Loucy (cell line): Measurements from ENCODE around the gene GSTT2.

Experiments
- H2AFZ ChIP-seq: fragments of 200-600 bp; sonication (generic); 2 replicates; pipeline ENCODE4 v1.6.0; 2016; ENCODE audit warnings: antibody characterized with exemption, mild to moderate bottlenecking, low read length, moderate library complexity
- H3F3A ChIP-seq: fragments of 200-600 bp; 2 replicates; pipeline ENCODE4 v1.6.0; 2016; ENCODE audit warnings: antibody characterized with exemption, low read depth, mild to moderate bottlenecking
- H3K27me3 ChIP-seq: fragments of 200-600 bp; sonication (generic); 2 replicates; pipeline ENCODE4 v1.6.1; 2014; ENCODE audit warnings: low read length, mild to moderate bottlenecking; ENCODE audit not compliant: insufficient read depth, poor library complexity, severe bottlenecking
- H3K36me3 ChIP-seq: fragments of 200-600 bp; sonication (generic); 2 replicates; pipeline ENCODE4 v1.6.1; 2016; ENCODE audit warnings: low read length; ENCODE audit not compliant: insufficient read depth
- H3K4me1 ChIP-seq: fragments of 200-600 bp; sonication (generic); 2 replicates; pipeline ENCODE4 v1.5.1; 2014; ENCODE audit warnings: low read length, mild to moderate bottlenecking; ENCODE audit not compliant: insufficient read depth, poor library complexity, severe bottlenecking
- H3K4me2 ChIP-seq: fragments of 200-600 bp; sonication (generic); 2 replicates; pipeline ENCODE4 v1.6.0; 2014; ENCODE audit warnings: antibody characterized with exemption, low read length, low read depth, mild to moderate bottlenecking; ENCODE audit not compliant: poor library complexity, severe bottlenecking
- H3K4me3 ChIP-seq: fragments of 200-600 bp; sonication (generic); 2 replicates; pipeline ENCODE4 v1.5.1; 2014; ENCODE audit warnings: low read length, mild to moderate bottlenecking, mixed read lengths; ENCODE audit not compliant: poor library complexity, severe bottlenecking
- H3K79me2 ChIP-seq: fragments of 200-600 bp; sonication (generic); 2 replicates; pipeline ENCODE4 v1.6.1; 2014; ENCODE audit warnings: low read length; ENCODE audit not compliant: insufficient read depth
- H3K9ac ChIP-seq: fragments of 200-600 bp; sonication (generic); 2 replicates; pipeline ENCODE4 v1.6.0; 2014; ENCODE audit warnings: mild to moderate bottlenecking, low read depth, low read length, moderate library complexity; ENCODE audit not compliant: poor library complexity, severe bottlenecking
- H3K9me2 ChIP-seq: fragments of 200-600 bp; sonication (generic); replicated peaks from 2 replicates; pipeline ENCODE4 v1.6.1; 2016; ENCODE audit warnings: low read depth, low read length, mixed read lengths
- H3K9me3 ChIP-seq: fragments of 200-600 bp; sonication (generic); 2 replicates; pipeline ENCODE4 v1.6.1; 2014; ENCODE audit warnings: mild to moderate bottlenecking, antibody characterized with exemption, low read length, low read depth; ENCODE audit not compliant: insufficient read depth
- H4K20me1 ChIP-seq: fragments of 200-600 bp; sonication (generic); 2 replicates; pipeline ENCODE4 v1.6.0; 2014; ENCODE audit warnings: antibody characterized with exemption, low read length, mild to moderate bottlenecking; ENCODE audit not compliant: insufficient read depth, poor library complexity, severe bottlenecking
- CTCF ChIP-seq: fragments of 200-600 bp; sonication (generic); conservative IDR thresholded peaks from 2 replicates; pipeline ENCODE4 v1.5.1; 2014; ENCODE audit warnings: mild to moderate bottlenecking, antibody characterized with exemption, low read length
- EZH2phosphoT487 ChIP-seq: fragments of 200-600 bp; IDR thresholded peaks from 2 replicates; pipeline ENCODE4 v1.6.1; 2018; ENCODE audit warnings: antibody characterized with exemption, mild to moderate bottlenecking, moderate library complexity, borderline replicate concordance

Gene GSTT2

GRCh38 chr22:24023204-24023789, 43.4 kb downstream of the GSTT2 start:
- Histone ChIP-seq H3K4me1 (peaks cover 16% of the 10 kb centered on the region), H3K9ac (no peak overlapping the region), H3K4me3 (no peak overlapping the region), H3K9me3 (0 out of 2 replicates have a peak, but pooled peaks cover 3% of the 10 kb centered on the region), H3K27me3 (no peaks in the 10 kb centered on the region), H3K4me2 (no peak overlapping the region), H3F3A (no peaks in the 10 kb centered on the region), H4K20me1 (peaks cover 9% of the 10 kb centered on the region), H3K36me3 (peaks cover 4% of the 10 kb centered on the region; the same call in 1 of the 2 replicates), H3K79me2 (peaks cover 88% of the 10 kb centered on the region), H2AFZ (no peak overlapping the region), H3K9me2 (no peaks in the 10 kb centered on the region)
- TF ChIP-seq EZH2phosphoT487 (no peak), CTCF (no peak)

GRCh38 chr22:24024354-24024753, 44.4 kb downstream of the GSTT2 start:
- no peaks in the 10 kb centered on the region for H3K9me2 ChIP-seq
- peaks cover 7% of the 10 kb centered on the region for H4K20me1 ChIP-seq
- H3F3A ChIP-seq: no peaks in the 10 kb centered on the region
- H2AFZ ChIP-seq: no peak overlapping the region
- TF ChIP-seq EZH2phosphoT487 (no peak), CTCF (no peak)
- H3K36me3 ChIP-seq: peaks cover 4% of the 10 kb centered on the region; the same call in 1 of the 2 replicates
- H3K4me1 ChIP-seq: peaks cover 14% of the 10 kb centered on the region
- peaks cover 90% of the 10 kb centered on the region for H3K79me2 ChIP-seq
- no peak overlapping the region for H3K4me3 ChIP-seq
- H3K9me3 ChIP-seq: 0 out of 2 replicates have a peak, but pooled peaks cover 3% of the 10 kb centered on the region
- no peaks in the 10 kb centered on the region for H3K27me3 ChIP-seq
- H3K9ac ChIP-seq: no peak overlapping the region
- H3K4me2 ChIP-seq: no peak overlapping the region

- H3K4me3 ChIP-seq: no peak overlapping the region
- H2AFZ ChIP-seq: no peak overlapping the region
- no peaks in the 10 kb centered on the region for H3K9me2 ChIP-seq
- H3K9ac ChIP-seq: no peak overlapping the region
- 0 out of 2 replicates have a peak, but pooled peaks cover 3% of the 10 kb centered on the region for H3K9me3 ChIP-seq
- peaks cover 7% of the 10 kb centered on the region for H4K20me1 ChIP-seq
- H3K36me3 ChIP-seq: peaks cover 4% of the 10 kb centered on the region; the same call in 1 of the 2 replicates
- no peaks in the 10 kb centered on the region for H3K27me3 ChIP-seq
- H3K79me2 ChIP-seq: peaks cover 90% of the 10 kb centered on the region
- no peak overlapping the region for H3K4me2 ChIP-seq
- no peak for TF ChIP-seq CTCF
- H3F3A ChIP-seq: no peaks in the 10 kb centered on the region
- H3K4me1 ChIP-seq: peaks cover 14% of the 10 kb centered on the region
Observed at GRCh38 chr22:24025475-24025874, 45.5 kb downstream of the GSTT2 start.
